Measurements from ENCODE around the gene GSK3B.

DNA sequence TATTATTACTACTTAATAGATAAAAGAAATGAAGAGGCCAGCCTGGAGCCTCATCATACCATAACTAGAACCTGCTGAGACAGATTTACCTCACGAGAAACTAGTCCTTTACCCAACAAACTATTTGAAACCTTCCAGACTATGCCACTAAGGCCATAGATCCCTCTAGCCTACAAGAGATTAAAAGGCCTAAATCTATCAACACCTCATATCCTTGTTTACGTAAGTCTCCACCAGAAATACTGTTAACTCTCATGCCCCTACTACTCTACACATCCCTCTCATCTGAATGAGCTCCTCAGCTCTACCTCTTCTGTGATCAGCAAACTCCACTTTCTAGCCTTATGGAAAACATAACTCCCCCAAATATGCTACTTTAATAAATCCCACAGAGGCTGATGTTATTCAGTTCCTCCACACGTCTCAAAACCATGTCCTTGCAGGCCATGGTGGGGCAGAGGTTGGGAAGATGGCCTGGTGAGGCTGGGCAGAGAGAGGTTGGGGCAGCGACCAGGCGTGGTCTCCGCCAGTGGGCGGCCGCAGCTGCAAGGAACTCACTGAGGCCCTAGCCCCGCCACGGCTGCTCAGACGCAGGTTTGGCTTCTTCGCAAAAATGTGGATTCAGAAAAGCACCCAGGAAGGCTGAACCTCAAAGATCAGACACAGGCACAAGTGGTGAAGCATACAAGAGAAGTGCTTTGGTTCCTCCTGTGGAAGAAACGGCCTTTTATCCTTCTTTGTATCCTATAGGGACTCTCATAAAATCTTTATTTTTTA, 65.8 kb downstream of the GSK3B start:
- TF ChIP-seq, protein P1, sequence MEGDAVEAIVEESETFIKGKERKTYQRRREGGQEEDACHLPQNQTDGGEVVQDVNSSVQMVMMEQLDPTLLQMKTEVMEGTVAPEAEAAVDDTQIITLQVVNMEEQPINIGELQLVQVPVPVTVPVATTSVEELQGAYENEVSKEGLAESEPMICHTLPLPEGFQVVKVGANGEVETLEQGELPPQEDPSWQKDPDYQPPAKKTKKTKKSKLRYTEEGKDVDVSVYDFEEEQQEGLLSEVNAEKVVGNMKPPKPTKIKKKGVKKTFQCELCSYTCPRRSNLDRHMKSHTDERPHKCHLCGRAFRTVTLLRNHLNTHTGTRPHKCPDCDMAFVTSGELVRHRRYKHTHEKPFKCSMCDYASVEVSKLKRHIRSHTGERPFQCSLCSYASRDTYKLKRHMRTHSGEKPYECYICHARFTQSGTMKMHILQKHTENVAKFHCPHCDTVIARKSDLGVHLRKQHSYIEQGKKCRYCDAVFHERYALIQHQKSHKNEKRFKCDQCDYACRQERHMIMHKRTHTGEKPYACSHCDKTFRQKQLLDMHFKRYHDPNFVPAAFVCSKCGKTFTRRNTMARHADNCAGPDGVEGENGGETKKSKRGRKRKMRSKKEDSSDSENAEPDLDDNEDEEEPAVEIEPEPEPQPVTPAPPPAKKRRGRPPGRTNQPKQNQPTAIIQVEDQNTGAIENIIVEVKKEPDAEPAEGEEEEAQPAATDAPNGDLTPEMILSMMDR (conservative IDR thresholded peaks at IDR 0.05; ENCODE audit: low read depth in 2 of 2) = no peak
- TF ChIP-seq EZH2 (IDR thresholded peaks at IDR 0.05; ENCODE audit: low read depth, unreplicated experiment) (no peak), ZNF331 (CRISPR knock-in tag; IDR thresholded peaks at IDR 0.05; ENCODE audit: low read depth) (no peak), EZH2phosphoT487 (IDR thresholded peaks at IDR 0.05; ENCODE audit: unreplicated experiment) (no peak), JUNB (IDR thresholded peaks at IDR 0.05; ENCODE audit: unreplicated experiment) (no peak), CREB1 (CRISPR knock-in tag; IDR thresholded peaks at IDR 0.05; ENCODE audit: low read depth) (no peak), POLR2AphosphoS5 (IDR thresholded peaks at IDR 0.05; ENCODE audit: low read depth) (no peak)
- TF ChIP-seq, protein P2, sequence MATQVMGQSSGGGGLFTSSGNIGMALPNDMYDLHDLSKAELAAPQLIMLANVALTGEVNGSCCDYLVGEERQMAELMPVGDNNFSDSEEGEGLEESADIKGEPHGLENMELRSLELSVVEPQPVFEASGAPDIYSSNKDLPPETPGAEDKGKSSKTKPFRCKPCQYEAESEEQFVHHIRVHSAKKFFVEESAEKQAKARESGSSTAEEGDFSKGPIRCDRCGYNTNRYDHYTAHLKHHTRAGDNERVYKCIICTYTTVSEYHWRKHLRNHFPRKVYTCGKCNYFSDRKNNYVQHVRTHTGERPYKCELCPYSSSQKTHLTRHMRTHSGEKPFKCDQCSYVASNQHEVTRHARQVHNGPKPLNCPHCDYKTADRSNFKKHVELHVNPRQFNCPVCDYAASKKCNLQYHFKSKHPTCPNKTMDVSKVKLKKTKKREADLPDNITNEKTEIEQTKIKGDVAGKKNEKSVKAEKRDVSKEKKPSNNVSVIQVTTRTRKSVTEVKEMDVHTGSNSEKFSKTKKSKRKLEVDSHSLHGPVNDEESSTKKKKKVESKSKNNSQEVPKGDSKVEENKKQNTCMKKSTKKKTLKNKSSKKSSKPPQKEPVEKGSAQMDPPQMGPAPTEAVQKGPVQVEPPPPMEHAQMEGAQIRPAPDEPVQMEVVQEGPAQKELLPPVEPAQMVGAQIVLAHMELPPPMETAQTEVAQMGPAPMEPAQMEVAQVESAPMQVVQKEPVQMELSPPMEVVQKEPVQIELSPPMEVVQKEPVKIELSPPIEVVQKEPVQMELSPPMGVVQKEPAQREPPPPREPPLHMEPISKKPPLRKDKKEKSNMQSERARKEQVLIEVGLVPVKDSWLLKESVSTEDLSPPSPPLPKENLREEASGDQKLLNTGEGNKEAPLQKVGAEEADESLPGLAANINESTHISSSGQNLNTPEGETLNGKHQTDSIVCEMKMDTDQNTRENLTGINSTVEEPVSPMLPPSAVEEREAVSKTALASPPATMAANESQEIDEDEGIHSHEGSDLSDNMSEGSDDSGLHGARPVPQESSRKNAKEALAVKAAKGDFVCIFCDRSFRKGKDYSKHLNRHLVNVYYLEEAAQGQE (IDR thresholded peaks at IDR 0.05; ENCODE audit: unreplicated experiment) = no peak
- TF ChIP-seq, protein P3, sequence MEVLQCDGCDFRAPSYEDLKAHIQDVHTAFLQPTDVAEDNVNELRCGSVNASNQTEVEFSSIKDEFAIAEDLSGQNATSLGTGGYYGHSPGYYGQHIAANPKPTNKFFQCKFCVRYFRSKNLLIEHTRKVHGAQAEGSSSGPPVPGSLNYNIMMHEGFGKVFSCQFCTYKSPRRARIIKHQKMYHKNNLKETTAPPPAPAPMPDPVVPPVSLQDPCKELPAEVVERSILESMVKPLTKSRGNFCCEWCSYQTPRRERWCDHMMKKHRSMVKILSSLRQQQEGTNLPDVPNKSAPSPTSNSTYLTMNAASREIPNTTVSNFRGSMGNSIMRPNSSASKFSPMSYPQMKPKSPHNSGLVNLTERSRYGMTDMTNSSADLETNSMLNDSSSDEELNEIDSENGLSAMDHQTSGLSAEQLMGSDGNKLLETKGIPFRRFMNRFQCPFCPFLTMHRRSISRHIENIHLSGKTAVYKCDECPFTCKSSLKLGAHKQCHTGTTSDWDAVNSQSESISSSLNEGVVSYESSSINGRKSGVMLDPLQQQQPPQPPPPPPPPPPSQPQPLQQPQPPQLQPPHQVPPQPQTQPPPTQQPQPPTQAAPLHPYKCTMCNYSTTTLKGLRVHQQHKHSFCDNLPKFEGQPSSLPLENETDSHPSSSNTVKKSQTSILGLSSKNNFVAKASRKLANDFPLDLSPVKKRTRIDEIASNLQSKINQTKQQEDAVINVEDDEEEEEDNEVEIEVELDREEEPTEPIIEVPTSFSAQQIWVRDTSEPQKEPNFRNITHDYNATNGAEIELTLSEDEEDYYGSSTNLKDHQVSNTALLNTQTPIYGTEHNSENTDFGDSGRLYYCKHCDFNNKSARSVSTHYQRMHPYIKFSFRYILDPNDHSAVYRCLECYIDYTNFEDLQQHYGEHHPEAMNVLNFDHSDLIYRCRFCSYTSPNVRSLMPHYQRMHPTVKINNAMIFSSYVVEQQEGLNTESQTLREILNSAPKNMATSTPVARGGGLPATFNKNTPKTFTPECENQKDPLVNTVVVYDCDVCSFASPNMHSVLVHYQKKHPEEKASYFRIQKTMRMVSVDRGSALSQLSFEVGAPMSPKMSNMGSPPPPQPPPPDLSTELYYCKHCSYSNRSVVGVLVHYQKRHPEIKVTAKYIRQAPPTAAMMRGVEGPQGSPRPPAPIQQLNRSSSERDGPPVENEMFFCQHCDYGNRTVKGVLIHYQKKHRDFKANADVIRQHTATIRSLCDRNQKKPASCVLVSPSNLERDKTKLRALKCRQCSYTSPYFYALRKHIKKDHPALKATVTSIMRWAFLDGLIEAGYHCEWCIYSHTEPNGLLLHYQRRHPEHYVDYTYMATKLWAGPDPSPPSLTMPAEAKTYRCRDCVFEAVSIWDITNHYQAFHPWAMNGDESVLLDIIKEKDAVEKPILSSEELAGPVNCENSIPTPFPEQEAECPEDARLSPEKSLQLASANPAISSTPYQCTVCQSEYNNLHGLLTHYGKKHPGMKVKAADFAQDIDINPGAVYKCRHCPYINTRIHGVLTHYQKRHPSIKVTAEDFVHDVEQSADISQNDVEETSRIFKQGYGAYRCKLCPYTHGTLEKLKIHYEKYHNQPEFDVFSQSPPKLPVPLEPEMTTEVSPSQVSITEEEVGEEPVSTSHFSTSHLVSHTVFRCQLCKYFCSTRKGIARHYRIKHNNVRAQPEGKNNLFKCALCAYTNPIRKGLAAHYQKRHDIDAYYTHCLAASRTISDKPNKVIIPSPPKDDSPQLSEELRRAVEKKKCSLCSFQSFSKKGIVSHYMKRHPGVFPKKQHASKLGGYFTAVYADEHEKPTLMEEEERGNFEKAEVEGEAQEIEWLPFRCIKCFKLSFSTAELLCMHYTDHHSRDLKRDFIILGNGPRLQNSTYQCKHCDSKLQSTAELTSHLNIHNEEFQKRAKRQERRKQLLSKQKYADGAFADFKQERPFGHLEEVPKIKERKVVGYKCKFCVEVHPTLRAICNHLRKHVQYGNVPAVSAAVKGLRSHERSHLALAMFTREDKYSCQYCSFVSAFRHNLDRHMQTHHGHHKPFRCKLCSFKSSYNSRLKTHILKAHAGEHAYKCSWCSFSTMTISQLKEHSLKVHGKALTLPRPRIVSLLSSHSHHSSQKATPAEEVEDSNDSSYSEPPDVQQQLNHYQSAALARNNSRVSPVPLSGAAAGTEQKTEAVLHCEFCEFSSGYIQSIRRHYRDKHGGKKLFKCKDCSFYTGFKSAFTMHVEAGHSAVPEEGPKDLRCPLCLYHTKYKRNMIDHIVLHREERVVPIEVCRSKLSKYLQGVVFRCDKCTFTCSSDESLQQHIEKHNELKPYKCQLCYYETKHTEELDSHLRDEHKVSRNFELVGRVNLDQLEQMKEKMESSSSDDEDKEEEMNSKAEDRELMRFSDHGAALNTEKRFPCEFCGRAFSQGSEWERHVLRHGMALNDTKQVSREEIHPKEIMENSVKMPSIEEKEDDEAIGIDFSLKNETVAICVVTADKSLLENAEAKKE (CRISPR knock-in tag; IDR thresholded peaks at IDR 0.05) = no peak

Measured in GM23338 (cell line).